ENCODE data around the gene LRMDA. TPM values are rescaled to one million over a fixed set of nuclear protein-coding genes. Genes with fewer than 3 reads are reported as not detected.

The LRMDA gene
- total and polyA plus RNA-seq, 2 of the 8 experiments (the other 6 are each of a cell fraction or from before 2014, with no cell fraction given): 0.86 to 2.8 TPM

GRCh38 chr10:75395932-75396630, 35.3 kb upstream of the LRMDA start (continued):
- no peak for TF ChIP-seq CHD7 (IDR thresholded peaks at IDR 0.05; ENCODE audit: insufficient replicate concordance, low read length)
- no peak for TF ChIP-seq KDM1A (IDR thresholded peaks at IDR 0.05; ENCODE audit: borderline replicate concordance, low read length)
- no peak for TF ChIP-seq KDM5A (IDR thresholded peaks at IDR 0.05; ENCODE audit: low read length)
- 0 out of 2 replicates have a peak, but pooled peaks have one; percentile 42 for TF ChIP-seq RBBP5 (IDR thresholded peaks at IDR 0.05; ENCODE audit: borderline replicate concordance, low read depth, low read length)
- TF ChIP-seq ZNF274 (IDR thresholded peaks at IDR 0.05; ENCODE audit: borderline replicate concordance, extremely low read depth, low read length): no peak
- no peak for TF ChIP-seq SP2 (IDR thresholded peaks at IDR 0.05; ENCODE audit: low read length)
- no peak for TF ChIP-seq BACH1 (IDR thresholded peaks at IDR 0.05; ENCODE audit: low read length)
- no peak for TF ChIP-seq NRF1 (IDR thresholded peaks at IDR 0.05; ENCODE audit: low read depth, low read length)
- TF ChIP-seq JUN (IDR thresholded peaks at IDR 0.05; ENCODE audit: low read depth, low read length): no peak
- no peak for TF ChIP-seq E2F6 (IDR thresholded peaks at IDR 0.05)
- TF ChIP-seq SP1 (IDR thresholded peaks at IDR 0.05; ENCODE audit: low read depth, low read length): no peak
